Measurements from ENCODE around the gene UNC79.

UNC79 gene

DNA sequence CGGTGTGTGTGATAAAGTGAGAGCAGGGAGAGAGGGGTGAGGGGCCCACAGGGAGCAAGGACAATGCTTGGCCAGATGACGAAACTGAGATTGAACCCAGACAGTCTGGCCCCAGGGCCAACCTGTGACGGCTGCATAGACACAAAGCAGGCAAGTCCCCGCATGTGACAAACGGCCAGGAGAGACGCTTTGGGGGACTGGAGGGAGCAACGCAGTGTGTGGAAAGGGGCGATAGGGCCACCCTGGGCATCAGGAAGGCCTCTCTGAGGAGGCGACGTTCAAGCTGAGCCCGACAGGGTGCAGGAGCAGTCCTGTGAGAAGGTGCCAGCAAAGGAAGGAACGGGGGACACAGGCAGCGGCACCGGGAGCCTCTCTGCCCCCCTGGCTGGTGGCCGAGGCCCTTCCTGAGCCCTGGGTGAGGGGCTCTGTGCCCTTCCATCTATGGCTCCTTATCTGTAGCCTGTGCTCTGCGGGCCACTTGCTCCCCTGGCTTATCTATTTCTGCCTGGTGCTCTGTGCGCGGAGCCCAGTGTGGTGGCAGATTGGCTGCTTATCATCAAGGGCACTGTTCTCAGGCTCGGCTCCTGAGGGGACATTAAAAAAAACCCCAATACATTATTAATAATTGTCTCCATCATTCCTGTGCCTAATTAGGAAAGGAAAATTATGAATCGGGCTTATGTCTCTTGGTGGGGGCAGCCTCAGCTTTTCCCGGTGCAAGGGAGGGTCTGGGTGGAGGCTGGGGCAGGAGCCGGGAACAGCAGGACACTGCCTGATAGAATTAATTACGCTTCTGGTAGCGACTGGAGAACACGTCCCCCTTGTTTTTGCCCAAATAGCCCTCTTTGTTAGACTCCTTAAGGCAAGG lies 317.7 kb downstream of the UNC79 start:
- no peak for TF ChIP-seq CTCF (IDR thresholded peaks at IDR 0.05; ENCODE audit: low read length)
- TF ChIP-seq EZH2 (IDR thresholded peaks at IDR 0.05; ENCODE audit: borderline replicate concordance, low read length): no peak
- H3K4me2 ChIP-seq (ENCODE audit: low read length): no peak overlapping the region
- no peaks in the 10 kb centered on the region for H3F3A ChIP-seq (ENCODE audit: insufficient read depth, low read length)
- H3K9ac ChIP-seq (ENCODE audit: low read length): no peak overlapping the region
- H3K4me3 ChIP-seq (ENCODE audit: low read depth, low read length, poor library complexity, severe bottlenecking): no peak overlapping the region
- H3K27me3 ChIP-seq (ENCODE audit: insufficient read depth, low read length): no peaks in the 10 kb centered on the region
- no peaks in the 10 kb centered on the region for H3K9me3 ChIP-seq (ENCODE audit: low read length)
- no peak overlapping the region for H2AFZ ChIP-seq (ENCODE audit: low read length)
- H3K4me1 ChIP-seq (ENCODE audit: insufficient read depth, low read length, severe bottlenecking): no peaks in the 10 kb centered on the region
- H3K36me3 ChIP-seq (ENCODE audit: insufficient read depth, low read length): no peaks in the 10 kb centered on the region
- H3K27ac ChIP-seq (ENCODE audit: low read depth, low read length, poor library complexity, severe bottlenecking): no peak overlapping the region
- H3K9me2 ChIP-seq (ENCODE audit: low read depth, low read length): no peaks in the 10 kb centered on the region
- H4K20me1 ChIP-seq (ENCODE audit: insufficient read depth, low read length): no peaks in the 10 kb centered on the region
- H3K79me2 ChIP-seq (ENCODE audit: insufficient read depth, low read length): no peaks in the 10 kb centered on the region

GRCh38 chr14:93749076-93749420 lies 318.3 kb downstream of the UNC79 start:
- no peaks in the 10 kb centered on the region for H4K20me1 ChIP-seq (ENCODE audit: insufficient read depth, low read length)
- no peaks in the 10 kb centered on the region for H3F3A ChIP-seq (ENCODE audit: insufficient read depth, low read length)
- H3K27ac ChIP-seq (ENCODE audit: low read depth, low read length, poor library complexity, severe bottlenecking): no peak overlapping the region
- no peak overlapping the region for H3K4me2 ChIP-seq (ENCODE audit: low read length)
- no peak overlapping the region for H3K9ac ChIP-seq (ENCODE audit: low read length)
- no peaks in the 10 kb centered on the region for H3K79me2 ChIP-seq (ENCODE audit: insufficient read depth, low read length)
- no peak overlapping the region for H3K4me3 ChIP-seq (ENCODE audit: low read depth, low read length, poor library complexity, severe bottlenecking)
- no peaks in the 10 kb centered on the region for H3K4me1 ChIP-seq (ENCODE audit: insufficient read depth, low read length, severe bottlenecking)
- no peaks in the 10 kb centered on the region for H3K36me3 ChIP-seq (ENCODE audit: insufficient read depth, low read length)
- no peaks in the 10 kb centered on the region for H3K27me3 ChIP-seq (ENCODE audit: insufficient read depth, low read length)
- no peak overlapping the region for H2AFZ ChIP-seq (ENCODE audit: low read length)
- H3K9me2 ChIP-seq (ENCODE audit: low read depth, low read length): no peaks in the 10 kb centered on the region
- H3K9me3 ChIP-seq (ENCODE audit: low read length): no peaks in the 10 kb centered on the region
- TF ChIP-seq EZH2 (IDR thresholded peaks at IDR 0.05; ENCODE audit: borderline replicate concordance, low read length) (no peak), CTCF (IDR thresholded peaks at IDR 0.05; ENCODE audit: low read length) (no peak)

DNA sequence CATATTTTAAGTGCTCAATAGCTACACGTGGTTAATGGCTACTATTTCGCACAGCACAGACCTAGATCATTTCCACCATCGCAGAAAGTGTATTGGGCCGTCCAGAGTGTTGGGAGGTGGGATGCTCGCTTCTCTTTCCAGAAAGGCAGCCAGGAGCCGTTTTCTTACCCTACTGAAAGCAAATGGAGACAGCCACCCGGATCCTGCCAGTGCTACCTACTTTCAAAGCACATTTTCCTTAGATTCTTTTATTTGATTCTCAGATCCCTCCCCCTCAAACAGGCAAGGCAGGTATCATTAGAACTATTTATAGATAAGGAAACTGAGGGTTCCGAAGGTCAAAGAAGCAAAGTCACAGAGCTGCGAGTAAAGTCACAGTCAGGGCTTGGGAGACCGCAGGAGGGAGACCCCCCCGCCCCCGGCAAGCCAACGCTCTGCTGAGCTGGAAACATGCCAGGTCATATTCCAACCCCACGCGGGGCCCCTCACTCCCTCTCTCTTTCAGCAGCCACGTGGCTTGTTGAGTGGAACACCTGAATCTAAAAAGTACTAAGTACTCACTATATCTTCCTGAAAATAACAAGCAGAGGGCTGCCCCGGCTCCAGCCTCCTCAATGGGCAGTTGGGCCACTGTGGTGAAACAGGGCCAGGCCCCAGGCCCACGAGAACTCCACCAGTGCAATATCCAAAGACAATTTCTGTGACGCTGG lies 321.4 kb downstream of the UNC79 start:
- no peak overlapping the region for H3K9ac ChIP-seq (ENCODE audit: low read length)
- no peak overlapping the region for H3K27ac ChIP-seq (ENCODE audit: low read depth, low read length, poor library complexity, severe bottlenecking)
- no peak overlapping the region for H2AFZ ChIP-seq (ENCODE audit: low read length)

More for the DNA sequence above, 321.4 kb downstream of the UNC79 start:
- TF ChIP-seq EZH2 (IDR thresholded peaks at IDR 0.05; ENCODE audit: borderline replicate concordance, low read length): no peak
- no peak for TF ChIP-seq CTCF (IDR thresholded peaks at IDR 0.05; ENCODE audit: low read length)
- no peak overlapping the region for H3K4me3 ChIP-seq (ENCODE audit: low read depth, low read length, poor library complexity, severe bottlenecking)
- no peaks in the 10 kb centered on the region for H3K4me1 ChIP-seq (ENCODE audit: insufficient read depth, low read length, severe bottlenecking)
- H4K20me1 ChIP-seq (ENCODE audit: insufficient read depth, low read length): no peaks in the 10 kb centered on the region
- no peaks in the 10 kb centered on the region for H3K9me2 ChIP-seq (ENCODE audit: low read depth, low read length)
- no peaks in the 10 kb centered on the region for H3F3A ChIP-seq (ENCODE audit: insufficient read depth, low read length)
- no peaks in the 10 kb centered on the region for H3K36me3 ChIP-seq (ENCODE audit: insufficient read depth, low read length)
- H3K9me3 ChIP-seq (ENCODE audit: low read length): no peaks in the 10 kb centered on the region
- no peaks in the 10 kb centered on the region for H3K79me2 ChIP-seq (ENCODE audit: insufficient read depth, low read length)
- no peaks in the 10 kb centered on the region; the same call in 1 of the 2 replicates for H3K27me3 ChIP-seq (ENCODE audit: insufficient read depth, low read length)
- no peak overlapping the region for H3K4me2 ChIP-seq (ENCODE audit: low read length)

Measured in OCI-LY1 (cell line).